IPS-18c (cell line): ENCODE data around the gene HOXD4.

Experiments
- H3K4me3 ChIP-seq: 2 replicates; pipeline ENCODE4 v1.7.0; 2013; ENCODE audit warnings: low read depth, mild to moderate bottlenecking, low read length, moderate library complexity; ENCODE audit not compliant: insufficient read depth
- H3K9me3 ChIP-seq: one replicate; pipeline ENCODE4 v1.6.1; 2013; ENCODE audit warnings: mild to moderate bottlenecking, low read length, moderate library complexity; ENCODE audit not compliant: control insufficient read depth, insufficient read depth

The HOXD4 gene

DNA sequence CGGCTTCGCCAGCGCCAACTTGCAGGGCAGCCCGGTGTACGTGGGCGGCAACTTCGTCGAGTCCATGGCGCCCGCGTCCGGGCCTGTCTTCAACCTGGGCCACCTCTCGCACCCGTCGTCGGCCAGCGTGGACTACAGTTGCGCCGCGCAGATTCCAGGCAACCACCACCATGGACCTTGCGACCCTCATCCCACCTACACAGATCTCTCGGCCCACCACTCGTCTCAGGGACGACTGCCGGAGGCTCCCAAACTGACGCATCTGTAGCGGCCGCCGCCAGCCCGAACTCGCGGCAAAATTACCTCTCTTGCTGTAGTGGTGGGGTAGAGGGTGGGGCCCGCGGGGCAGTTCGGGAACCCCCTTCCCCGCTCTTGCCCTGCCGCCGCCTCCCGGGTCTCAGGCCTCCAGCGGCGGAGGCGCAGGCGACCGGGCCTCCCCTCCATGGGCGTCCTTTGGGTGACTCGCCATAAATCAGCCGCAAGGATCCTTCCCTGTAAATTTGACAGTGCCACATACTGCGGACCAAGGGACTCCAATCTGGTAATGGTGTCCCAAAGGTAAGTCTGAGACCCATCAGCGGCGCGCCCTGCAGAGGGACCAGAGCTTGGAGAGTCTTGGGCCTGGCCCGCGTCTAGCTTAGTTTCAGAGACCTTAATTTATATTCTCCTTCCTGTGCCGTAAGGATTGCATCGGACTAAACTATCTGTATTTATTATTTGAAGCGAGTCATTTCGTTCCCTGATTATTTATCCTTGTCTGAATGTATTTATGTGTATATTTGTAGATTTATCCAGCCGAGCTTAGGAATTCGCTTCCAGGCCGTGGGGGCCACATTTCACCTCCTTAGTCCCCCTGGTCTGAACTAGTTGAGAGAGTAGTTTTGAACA, 20.9 kb downstream of the HOXD4 start:
- H3K9me3 ChIP-seq = no peaks in the 10 kb centered on the region
- peak overlapping the region; percentile 36 for H3K4me3 ChIP-seq

DNA sequence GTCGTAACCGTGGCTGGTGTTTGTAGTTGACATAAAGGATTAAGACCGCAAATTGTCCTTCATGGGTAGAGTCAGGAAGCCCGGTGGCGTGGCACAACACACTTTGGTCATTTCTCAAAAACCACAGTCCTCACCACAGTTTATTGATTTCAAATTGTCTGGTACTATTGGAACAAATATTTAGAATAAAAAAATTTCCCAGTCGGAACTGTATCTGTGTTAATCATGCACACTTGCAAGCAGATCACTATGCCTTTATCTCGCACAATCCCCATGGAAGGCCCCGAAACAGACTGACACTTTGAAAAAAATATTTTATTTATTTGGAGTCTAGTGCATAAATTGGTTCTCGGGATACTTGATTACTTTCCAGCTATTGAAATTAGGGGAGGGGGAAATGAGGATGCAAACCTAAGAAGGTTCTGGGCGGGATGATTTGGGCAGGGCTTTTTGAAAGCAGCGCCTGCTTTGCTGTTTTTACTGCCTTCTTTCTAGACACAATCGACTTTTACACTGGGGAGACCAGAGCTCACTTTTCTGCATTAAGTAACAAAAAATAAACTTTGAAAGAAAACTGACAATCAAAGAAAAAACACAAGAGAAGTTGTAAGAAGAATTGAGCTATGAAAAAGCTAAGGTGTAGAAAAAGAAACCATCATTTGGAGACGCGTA, 21.7 kb downstream of the HOXD4 start:
- Histone ChIP-seq H3K4me3 (no peak overlapping the region), H3K9me3 (peaks cover 4% of the 10 kb centered on the region)

DNA sequence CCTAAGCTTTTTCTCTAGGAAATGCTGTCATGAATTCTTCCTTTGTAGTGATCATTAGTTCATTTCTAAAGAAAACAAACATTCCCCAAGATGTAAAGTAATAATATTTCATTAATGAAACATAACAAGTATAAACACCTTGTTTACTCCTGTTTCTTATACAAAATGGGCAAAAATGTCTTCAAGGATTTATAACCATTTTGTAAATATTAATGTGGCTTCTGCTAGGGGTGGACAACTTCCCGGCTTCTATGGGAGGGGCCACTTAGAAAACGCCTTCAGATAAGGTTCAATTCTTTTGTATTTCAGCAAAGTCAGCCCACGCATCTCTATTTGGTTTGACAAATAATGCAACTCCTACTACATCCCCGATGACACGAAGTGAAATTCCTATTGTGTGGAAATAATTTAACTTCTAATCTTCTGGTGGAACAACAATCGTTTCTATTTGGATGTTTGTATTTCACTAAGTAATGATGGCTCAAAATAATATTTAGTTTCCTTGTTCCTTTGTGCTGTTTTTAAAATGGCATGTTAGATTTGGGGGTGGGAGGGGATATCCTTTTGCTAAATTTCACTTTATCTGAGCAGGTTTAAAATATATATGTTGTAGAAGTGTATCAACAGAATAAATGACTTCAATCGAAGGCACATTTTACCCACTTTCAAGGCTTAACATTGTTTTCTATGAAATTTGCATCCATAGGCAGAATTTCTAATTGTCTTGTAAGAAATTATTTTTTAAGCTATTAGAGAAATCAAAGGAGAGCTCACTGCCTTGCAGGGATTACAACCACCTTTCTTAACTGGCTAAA, 22.4 kb downstream of the HOXD4 start:
- Histone ChIP-seq H3K4me3 (no peak overlapping the region), H3K9me3 (peaks cover 5% of the 10 kb centered on the region)

DNA sequence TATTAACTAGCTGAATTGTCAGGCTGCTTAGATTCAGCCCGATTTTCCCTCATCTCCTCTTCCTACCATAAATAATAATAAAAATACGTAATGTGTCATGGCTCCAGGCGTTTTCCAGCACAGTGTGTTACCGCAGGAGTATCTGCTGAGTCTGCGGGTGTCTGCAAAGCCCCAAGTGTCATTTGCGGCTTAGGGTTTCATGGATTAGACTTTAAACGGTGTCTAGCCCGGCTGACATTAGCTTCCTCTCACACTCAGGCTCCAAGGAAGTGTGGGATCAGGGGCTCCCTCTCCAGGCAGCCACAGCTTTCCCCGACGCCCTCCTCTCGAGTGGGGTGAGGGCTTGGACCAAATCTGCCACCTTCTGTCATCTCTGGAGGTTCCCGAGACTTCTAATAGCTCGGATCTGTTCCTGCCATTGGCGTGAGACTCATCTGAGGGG, 23.1 kb downstream of the HOXD4 start:
- Histone ChIP-seq H3K4me3 (0 out of 2 replicates have a peak overlapping the region, but pooled peaks have one; percentile 11), H3K9me3 (peaks cover 5% of the 10 kb centered on the region)

DNA sequence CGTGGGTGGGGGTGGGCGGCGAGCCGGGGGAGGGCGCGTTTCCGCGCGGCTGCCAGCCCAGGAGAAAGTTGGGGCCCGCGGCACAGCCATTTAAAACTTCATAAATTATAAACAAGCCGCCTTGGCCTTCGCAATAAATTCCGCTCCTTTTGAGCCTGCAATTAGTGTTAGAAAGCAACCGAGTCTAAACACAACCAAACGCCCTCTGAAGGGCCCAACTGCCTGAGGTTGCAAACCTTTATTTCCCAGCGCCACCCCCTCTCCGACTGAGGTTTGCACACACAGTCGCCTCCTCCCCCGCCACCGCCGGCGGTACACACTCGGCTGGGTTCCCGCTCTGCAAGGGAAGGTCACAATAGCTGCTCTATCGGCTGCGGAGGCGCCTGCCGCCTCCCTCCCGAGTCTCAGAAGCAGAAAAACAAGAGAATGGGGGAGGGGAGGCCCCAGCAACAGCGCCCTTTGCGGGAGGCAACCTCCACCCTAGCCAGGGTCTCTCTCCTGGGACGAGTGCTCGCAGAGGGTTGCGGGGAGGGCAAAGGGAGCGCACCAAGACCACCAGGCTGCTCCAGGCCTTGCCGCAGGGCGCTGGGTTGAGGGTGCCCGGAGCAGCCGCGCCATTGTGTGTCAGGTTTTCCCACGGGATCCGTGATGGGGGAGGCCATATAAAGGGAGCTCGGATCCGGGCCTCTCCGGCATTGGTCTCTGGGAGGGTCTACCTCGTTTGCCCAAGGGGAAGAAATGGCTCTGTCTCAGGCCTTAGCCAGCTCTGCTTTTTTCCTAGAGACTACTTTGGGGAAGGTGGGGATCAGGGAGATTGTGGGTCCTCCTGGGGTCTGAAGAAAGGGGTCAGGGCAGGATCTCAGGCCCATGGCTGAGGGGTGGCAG, 23.7 kb downstream of the HOXD4 start:
- Histone ChIP-seq H3K9me3 (peaks cover 5% of the 10 kb centered on the region), H3K4me3 (0 out of 2 replicates have a peak overlapping the region, but pooled peaks have one; percentile 15)

DNA sequence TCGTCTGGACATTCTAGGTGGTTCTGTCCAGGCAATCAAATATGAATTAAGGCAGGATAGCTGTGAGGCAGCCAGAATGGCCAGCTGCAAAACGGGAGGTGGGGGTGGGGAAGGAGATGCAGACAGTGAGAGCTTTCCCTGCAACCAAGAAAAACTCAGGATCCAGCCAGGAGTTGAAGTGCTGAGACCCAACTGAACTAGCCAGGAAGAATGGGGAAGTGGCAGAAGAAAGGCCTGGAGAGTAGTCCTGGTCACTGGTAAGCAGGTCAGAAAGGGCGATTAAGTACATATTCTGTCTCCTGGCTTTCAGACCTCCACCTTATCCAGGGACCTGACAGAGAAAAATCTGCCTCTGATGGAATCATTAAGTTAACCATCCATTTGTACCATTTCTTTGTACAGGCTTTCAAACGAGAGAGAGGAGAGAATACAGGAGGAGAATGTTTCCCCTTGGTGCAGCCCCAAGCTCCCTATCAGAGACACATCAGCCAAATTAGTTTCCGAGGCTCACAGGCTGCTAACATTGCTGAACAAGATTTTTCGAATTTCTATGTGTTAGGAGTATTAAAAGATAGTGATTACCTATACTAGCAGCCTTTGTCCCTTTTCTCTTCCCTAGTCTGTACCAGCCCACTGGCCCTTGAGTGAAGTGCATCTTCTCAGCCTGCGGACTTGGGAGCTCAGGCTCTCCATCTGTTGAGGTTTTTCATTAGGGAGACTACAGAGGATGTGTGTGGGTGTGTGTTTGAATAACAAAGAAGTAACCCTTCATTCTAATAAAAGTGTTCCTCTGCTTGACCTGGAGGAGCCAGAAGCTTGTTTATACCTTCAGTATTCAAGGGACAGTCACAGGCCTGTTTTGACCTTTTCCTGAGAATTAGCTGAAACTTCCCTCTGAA, 24.6 kb downstream of the HOXD4 start:
- no peak overlapping the region for H3K4me3 ChIP-seq
- peaks cover 5% of the 10 kb centered on the region for H3K9me3 ChIP-seq

DNA sequence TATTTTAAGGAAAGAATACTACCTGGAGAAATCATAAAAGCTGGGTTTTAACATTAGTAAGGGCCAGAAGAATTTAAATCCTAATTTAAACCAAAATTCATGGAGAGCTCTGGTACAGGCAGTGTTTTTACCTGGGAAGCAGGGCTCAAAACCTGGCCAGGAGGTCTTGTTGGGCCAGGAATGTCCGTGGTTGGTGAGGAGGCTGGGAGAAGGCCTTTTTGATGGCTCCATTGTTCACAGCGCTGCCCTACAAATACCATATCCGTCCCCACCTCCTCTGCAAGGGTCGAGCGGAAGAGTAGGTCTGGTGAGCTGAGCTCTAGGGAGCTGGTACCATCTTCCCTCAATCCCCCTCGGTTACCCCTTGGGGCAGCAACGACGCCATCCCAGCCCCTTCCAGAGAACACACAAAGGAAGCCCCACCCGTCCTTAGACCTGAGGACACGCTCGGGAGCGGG, 26.3 kb downstream of the HOXD4 start:
- Histone ChIP-seq H3K4me3 (peak overlapping the region; percentile 51; the same call in 1 of the 2 replicates), H3K9me3 (peaks cover 5% of the 10 kb centered on the region)

DNA sequence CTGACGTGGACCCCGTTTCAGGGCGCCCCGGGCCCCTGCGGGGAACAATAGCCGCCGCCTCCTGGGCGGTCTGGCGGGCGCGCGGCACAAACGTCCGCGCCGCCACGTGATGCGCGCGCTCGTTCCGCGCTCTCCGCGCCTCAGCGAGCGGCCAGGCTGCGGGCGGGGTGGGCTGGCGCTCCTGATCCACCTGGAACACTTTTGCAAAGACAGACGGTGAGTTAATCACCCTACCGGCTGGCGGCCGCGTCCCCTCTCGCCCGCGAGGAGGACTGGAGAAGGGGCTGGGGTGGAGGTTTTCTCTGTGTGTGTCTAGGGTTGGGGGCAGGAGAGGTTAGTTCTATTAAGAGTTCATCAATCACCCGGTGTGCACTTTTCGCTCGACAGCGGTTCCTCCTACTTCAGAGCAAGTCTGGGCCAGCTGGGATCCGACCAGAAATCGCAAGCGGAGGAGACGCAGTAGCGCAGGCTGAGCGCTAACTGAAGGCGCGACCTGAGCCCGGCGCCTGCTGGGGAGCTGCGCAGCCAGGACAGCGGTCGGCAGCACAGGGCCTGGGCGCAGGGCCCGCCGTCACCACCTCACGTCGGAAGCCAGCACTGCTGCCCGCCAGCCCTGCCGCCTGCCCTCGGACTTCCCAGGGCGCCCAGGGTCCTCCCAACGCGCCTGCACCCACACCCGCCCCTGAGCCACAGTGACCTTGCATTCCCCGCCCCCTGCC, 26.8 kb downstream of the HOXD4 start:
- peaks cover 5% of the 10 kb centered on the region for H3K9me3 ChIP-seq

DNA sequence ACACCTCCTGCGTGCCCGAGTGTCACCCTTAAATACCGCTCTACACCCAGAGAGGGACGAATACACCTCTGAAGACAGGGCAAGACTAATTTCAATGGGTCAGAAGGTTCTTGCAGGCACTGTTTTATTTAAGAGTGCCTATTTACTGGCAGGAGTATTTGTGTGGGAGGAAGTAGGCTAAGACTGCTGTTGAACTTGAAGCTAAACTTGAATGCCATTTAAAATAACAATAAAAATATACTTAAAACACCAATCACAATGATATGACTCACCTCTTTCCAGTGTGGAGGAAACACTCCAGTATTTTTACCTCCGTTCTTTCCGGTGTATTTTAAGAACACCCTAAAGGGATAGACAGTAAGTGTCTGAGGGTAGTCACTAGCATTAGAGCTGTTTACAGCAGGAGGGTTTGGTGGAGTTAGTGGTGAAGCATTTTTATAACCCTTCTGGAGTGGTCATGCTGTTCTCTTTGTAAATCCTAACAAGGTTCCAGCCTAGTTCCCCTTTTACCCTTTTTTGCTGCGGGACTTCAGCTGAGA, 27.5 kb downstream of the HOXD4 start:
- Histone ChIP-seq H3K9me3 (peaks cover 5% of the 10 kb centered on the region), H3K4me3 (no peak overlapping the region)

More for the DNA sequence above, 26.8 kb downstream of the HOXD4 start:
- peak overlapping the region; percentile 51; the same call in 1 of the 2 replicates for H3K4me3 ChIP-seq

DNA sequence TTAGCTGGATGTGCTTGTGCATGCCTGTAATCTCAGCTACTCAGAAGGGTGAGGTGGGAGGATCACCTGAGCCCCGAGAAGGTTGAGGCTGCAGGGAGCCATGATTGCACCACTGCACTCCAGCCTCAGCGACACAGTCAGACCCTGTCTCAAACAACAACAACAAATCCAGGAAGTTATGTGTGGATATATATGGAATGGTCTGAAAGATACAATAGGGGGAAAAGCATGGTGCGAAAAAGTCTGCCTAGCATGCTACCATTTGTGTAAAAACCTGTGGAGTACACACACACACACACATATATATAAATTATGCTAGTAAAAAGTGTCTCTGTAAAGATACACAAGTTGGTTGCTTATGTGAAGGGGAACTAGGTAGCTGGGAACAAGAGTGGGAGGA, 30.2 kb downstream of the HOXD4 start:
- Histone ChIP-seq H3K4me3 (no peak overlapping the region), H3K9me3 (peaks cover 7% of the 10 kb centered on the region)

DNA sequence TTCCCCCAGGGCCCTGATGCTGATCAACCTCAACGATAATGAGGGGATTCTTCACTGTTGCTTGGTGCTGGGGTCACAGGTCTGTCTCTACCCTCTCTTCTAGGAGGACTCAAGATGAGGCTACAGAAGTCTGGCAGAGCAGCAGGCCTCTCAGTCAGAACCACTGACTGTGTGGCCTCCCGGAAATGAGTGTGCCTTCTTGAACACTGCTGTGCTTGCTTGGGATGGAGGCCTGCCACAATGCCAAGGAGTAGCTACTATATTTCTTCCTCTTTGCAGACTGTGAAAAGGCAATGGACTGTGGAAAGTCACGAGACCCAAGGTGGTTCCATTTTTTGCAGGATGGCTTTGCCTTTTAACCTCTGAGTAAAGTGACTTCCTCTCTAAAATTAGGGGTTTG, 31.3 kb downstream of the HOXD4 start:
- H3K9me3 ChIP-seq = peaks cover 6% of the 10 kb centered on the region
- H3K4me3 ChIP-seq = no peak overlapping the region

DNA sequence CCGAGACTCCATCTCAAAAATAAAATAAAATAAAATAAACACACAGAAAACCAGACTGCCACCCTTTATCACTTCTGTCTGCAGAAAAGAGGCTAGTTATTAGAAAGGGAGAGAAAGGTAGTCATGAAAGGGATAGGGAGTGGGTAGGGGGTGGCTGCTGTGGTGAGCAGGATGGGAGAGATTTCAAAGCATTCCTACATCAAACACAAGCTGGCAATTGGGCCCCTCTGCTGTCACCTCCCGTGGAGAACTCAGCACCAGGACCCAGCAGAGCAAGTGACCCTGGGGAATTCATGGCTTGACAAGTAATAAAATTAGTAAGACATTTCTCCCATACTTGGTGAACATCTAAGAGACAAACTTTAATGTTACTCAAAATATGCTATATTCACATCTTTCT, 33.4 kb downstream of the HOXD4 start:
- H3K9me3 ChIP-seq = peaks cover 4% of the 10 kb centered on the region
- no peak overlapping the region for H3K4me3 ChIP-seq

DNA sequence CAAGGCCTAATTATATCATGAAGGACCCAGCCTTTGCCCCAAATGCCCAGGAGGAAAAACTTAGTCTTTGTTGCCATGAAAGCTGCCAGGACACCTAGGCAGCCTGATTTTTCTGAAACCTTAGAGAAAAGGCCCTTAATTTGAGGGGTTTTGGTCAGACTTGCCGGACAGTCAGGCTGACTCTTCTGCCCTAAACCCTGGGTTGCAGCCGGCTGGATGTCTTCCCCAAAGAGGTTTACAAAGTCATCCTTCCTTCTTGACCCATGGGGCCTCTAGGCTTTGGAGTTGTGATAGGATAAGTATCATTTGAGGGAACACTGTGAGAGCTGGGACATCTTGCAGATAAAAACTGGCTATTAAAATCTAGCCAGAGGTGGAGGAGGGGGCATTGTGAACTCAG, 34.7 kb downstream of the HOXD4 start:
- Histone ChIP-seq H3K9me3 (peaks cover 4% of the 10 kb centered on the region), H3K4me3 (no peak overlapping the region)

DNA sequence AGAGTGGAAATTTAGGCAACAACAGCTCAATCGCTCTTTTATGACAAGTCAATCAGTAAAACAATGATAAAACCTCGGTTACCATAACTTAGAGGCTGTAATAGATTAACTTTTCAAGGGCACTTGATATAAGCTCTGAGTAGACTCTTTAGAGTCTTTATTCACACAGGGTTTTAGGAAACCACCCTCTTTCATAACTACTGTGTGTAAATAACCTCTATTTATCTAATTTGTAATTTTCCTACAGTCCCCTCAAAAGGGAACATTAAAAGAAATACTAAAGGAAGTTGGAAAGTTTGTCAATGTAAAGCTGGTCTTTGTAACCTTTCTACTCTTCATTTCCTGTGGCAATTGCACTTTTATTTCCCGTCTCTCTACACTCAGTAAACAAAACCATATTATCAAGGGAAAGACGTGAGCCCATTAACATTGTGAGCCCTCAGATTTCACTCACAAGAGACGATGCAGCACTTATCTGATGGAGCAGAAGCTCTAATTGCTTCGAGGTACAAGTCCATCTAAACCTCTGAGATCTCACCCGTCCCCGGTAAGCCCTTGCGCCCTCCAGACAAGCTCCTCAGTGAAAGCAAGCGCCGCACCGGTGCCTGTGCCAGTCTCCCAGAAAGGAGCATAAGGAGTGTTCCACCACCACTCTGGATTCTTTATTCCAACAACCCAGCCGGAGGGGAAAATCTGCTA, 36.0 kb downstream of the HOXD4 start:
- Histone ChIP-seq H3K4me3 (no peak overlapping the region), H3K9me3 (peaks cover 4% of the 10 kb centered on the region)
